Raji (cell line): Measurements from ENCODE around the gene CHST11.

Experiments used
- POLR2A ChIP-seq: IDR thresholded peaks from 2 replicates; pipeline ENCODE4 v1.6.1; 2011; ENCODE audit warnings: low read depth, low read length, control low read depth; ENCODE audit not compliant: insufficient read depth

CHST11 gene

GRCh38 chr12:104456417-104456949, at the start of gene CHST11:
TSS of gene CHST11 (plus strand) at chr12:104456948.
- no peak; the same call in 1 of the 2 replicates for TF ChIP-seq POLR2A

GRCh38 chr12:104407438-104407837, 49.3 kb upstream of the CHST11 start:
- TF ChIP-seq POLR2A = no peak

GRCh38 chr12:104407922-104408321, 48.8 kb upstream of the CHST11 start:
- no peak for TF ChIP-seq POLR2A

GRCh38 chr12:104410326-104410725, 46.4 kb upstream of the CHST11 start:
- no peak for TF ChIP-seq POLR2A

GRCh38 chr12:104410786-104411185, 46.0 kb upstream of the CHST11 start:
- TF ChIP-seq POLR2A = no peak

- no peak for TF ChIP-seq POLR2A
Observed at GRCh38 chr12:104411826-104412641, 44.7 kb upstream of the CHST11 start.

GRCh38 chr12:104412681-104413080, 44.1 kb upstream of the CHST11 start:
- TF ChIP-seq POLR2A = no peak

GRCh38 chr12:104413330-104413729, 43.4 kb upstream of the CHST11 start:
- no peak for TF ChIP-seq POLR2A

GRCh38 chr12:104414581-104415341, 42.0 kb upstream of the CHST11 start:
- TF ChIP-seq POLR2A = no peak

GRCh38 chr12:104415342-104415980, 41.3 kb upstream of the CHST11 start:
- TF ChIP-seq POLR2A = no peak

GRCh38 chr12:104416136-104416535, 40.6 kb upstream of the CHST11 start:
- TF ChIP-seq POLR2A = no peak

- TF ChIP-seq POLR2A = no peak
Observed at GRCh38 chr12:104416585-104416984, 40.2 kb upstream of the CHST11 start.

GRCh38 chr12:104419717-104420116, 37.0 kb upstream of the CHST11 start:
- no peak for TF ChIP-seq POLR2A

- TF ChIP-seq POLR2A = no peak
Observed at GRCh38 chr12:104420868-104421267, 35.9 kb upstream of the CHST11 start.

- no peak for TF ChIP-seq POLR2A
Observed at GRCh38 chr12:104421343-104421742, 35.4 kb upstream of the CHST11 start.
